DMS114 treated with DMSO at 0.1 percent for 48 hours (cell line): Measurements from ENCODE around the gene DSC2.

ENCODE experiments used
- DNase-seq: peaks from one replicate; lab custom pipeline; 2025; ENCODE audit not compliant: unreplicated experiment; lab: John Stamatoyannopoulos, UW

The DSC2 gene

DNA sequence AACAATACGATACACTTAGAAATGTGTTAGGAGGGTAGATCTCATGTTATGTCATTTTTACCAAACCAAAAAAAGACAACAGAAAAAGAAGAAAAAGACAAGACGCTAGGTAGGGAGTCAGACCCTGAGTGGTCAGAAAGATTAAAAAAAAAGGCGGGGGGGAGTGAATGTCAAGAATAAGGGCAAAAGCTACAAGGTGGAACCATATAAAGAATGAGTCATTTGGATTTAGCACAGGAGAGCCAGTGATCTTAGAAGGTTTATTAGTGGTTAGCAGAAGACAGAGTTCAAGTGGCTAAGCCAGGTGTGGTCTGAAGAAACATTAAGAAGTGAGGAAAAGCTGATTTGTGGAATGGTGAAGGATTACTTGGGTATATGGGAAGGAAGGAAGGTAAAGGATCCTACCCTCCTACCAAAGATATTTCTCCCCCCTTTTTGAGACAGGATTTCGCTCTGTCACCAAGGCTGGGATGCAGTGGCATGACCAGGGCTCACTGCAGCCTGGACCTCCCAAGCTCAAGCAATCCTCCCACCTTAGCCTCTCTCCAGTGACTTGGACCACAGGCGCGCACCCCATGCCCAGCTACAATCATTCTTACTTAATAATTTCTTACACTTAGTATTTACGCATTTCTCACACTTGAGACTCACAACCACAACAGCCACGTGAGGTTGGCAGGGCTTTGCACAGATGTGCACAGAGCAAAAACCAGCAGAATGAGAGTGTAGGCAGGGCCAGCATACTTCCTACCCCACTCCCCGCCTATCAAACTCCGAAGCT, 2.6 kb downstream of the DSC2 start:
- no peak for DNase-seq

- DNase-seq: no peak
Measured at GRCh38 chr18:31098878-31099277, 3.3 kb downstream of the DSC2 start.

GRCh38 chr18:31097666-31098065, 4.6 kb downstream of the DSC2 start:
- no peak for DNase-seq

DNA sequence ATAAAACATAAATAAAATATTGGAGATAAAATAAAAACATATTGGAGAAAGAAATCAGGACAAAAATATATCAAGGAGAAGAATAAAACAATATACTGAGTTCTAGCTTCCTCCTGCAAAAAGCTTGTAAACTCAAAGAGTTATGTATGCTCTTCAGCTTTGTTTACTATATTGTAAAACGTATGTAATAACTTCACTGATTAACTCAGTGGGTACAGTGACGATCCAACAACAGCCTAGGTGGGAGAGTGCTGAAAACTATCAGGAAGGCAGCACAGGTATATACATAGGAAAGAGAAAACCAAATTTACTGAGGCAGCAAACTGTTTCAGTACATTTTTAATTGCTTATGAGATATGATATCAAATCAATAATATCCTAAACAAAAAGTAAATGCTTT, 8.3 kb downstream of the DSC2 start:
- DNase-seq: no peak

GRCh38 chr18:31093294-31093693, 8.9 kb downstream of the DSC2 start:
- DNase-seq: no peak

GRCh38 chr18:31091350-31091749, 10.9 kb downstream of the DSC2 start:
- no peak for DNase-seq

GRCh38 chr18:31088532-31088931, 13.7 kb downstream of the DSC2 start:
- DNase-seq: no peak

- no peak for DNase-seq
Measured at GRCh38 chr18:31079973-31080372, 22.2 kb downstream of the DSC2 start.

GRCh38 chr18:31077878-31078277, 24.3 kb downstream of the DSC2 start:
- DNase-seq: no peak

DNA sequence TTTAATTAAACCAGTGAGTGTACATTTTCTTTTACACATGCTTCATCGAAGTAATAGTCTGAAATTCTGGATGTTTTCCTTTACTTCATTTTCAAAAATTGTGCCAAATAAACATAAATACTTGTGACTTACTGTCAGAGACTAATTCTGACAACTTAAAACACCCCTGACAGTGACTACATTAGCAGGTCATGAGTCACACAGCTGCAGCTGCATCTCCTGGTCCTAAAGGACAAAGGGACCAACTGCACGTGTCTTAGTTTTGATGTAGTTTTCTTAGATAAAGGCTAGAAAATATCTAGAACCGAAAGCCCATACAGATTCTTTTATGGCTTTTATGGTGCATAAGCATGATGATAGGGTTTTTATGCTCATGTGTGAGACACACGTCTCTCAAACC, 30.0 kb downstream of the DSC2 start:
- no peak for DNase-seq

GRCh38 chr18:31070206-31070605, 32.0 kb downstream of the DSC2 start:
- no peak for DNase-seq

GRCh38 chr18:31066266-31066665, 36.0 kb downstream of the DSC2 start:
- DNase-seq: no peak

- no peak for DNase-seq
Measured at GRCh38 chr18:31065036-31065773, 37.0 kb downstream of the DSC2 start.

GRCh38 chr18:31064130-31064529, 38.1 kb downstream of the DSC2 start:
- DNase-seq: no peak

DNA sequence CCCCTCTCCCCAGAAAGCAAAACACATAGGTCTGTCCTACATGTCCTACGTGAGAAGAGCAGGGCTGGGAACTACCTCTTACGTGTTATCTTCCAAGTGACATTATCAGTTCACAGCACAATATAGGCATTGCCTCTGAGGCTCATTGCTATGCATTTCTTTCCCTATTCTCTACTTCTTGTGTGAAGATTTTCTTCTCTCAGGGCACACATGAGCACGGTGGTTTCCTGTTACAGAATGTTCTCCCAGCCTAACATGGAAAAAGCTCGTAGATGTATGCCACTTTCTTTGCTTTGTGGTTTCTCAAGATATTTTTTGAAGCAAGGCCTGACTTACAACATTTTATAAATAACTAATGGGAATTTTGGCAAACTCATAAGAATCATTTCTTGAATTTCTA, 40.3 kb downstream of the DSC2 start:
- no peak for DNase-seq

- DNase-seq: no peak
Measured at GRCh38 chr18:31058897-31059296, 43.3 kb downstream of the DSC2 start.

DNA sequence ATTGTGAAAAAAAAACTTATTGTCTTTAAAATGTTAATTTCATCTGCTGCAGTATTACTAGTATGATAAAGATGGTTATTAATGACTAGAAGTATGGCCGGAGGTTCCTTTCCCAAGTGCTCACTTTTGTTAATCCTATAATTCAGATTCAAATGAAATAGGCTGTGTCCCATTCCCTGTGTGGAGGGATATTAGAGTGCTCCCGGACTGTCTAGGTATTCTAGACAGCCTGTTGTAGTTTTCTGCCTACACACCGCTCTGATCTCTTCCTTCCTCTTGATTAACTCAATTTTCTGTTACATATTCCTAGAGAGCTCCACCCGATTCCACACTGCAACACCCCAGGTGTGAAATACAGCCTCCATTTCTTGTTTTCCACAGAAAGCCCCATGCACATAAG, 44.3 kb downstream of the DSC2 start:
- DNase-seq: no peak

- DNase-seq: no peak
Measured at GRCh38 chr18:31057051-31057450, 45.2 kb downstream of the DSC2 start.

DNA sequence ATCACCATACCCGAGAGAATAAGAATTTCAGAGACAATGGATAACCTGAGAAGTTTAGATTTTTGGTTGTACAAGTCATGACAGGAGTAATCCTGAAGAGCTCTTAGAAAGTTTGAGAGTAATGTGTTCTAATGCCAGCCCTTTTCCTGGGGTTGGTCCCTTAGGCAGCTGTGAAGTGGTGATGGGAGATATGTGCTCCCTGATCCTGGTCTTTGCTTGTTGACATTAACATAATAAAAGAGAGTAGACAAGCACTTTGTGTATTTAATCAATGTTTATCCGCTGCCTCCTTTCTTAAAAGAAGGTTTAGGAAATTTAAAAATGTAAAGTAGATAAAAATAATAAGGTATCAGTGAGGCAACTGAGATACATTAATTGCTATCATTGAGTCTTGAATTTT, 45.9 kb downstream of the DSC2 start:
- no peak for DNase-seq

GRCh38 chr18:31050635-31051034, 51.6 kb downstream of the DSC2 start:
- DNase-seq: no peak

DNA sequence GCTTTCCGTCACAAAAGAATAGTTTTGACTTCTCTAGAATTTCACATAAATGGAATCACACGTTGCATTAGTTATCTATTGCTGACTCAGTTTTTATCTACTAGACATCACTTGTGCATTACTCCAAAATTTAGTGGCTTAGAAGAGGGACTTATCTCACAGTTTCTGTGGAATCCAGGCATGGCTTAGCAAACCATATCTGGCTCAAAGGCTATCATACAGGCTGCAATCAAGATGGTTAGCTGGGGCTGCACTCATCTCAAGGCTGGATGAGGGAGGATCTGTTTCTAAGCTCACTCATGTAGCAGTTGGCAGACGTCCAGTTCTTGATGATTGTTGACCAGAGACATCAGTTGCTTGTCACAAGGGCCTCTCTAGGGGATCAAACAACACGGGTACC, 53.0 kb downstream of the DSC2 start:
- DNase-seq: no peak

DNA sequence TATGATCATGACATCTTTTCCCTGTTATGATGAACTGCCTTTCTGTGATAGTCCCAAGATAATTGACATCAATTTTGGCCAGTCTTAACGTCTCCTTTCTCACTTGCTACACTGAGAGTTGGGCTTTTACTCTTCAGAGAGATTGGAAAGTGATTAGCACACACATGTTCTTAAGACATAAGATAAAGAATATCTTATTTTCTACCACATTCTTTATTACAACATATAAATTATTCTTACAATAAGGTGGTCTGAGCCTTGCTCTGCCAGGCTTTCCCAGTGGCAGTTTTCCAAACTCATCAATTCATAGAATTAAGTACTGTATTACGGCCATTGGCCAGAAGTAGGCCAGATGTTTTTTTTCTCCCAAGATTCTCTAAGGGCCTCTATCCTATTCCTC, 54.0 kb downstream of the DSC2 start:
- DNase-seq: no peak

- no peak for DNase-seq
Measured at GRCh38 chr18:31046916-31047315, 55.3 kb downstream of the DSC2 start.
